ENCODE data around the gene HMGA1.
"Not testable (repeated sequence)": the region's sequence is repeated elsewhere in the genome, so short reads cannot be mapped to it uniquely, and the experiment has no call there.

Gene HMGA1

GRCh38 chr6:34243131-34243771 is 6.6 kb downstream of the HMGA1 start:
- WGBS (ENCODE audit: extremely low coverage, insufficient coverage, insufficient read length), result no CpG with 5 or more reads among the region's 5 CpGs
- Histone ChIP-seq H3K27me3 (ENCODE audit: insufficient read depth, low read length) (no peaks in the 10 kb centered on the region), H3K4me3 (ENCODE audit: low read depth, low read length) (no peak overlapping the region), H2BK120ac (ENCODE audit: insufficient read depth, low read length, poor library complexity) (no peak overlapping the region), H2AK5ac (ENCODE audit: low read length) (no peak overlapping the region), H3K4me1 (ENCODE audit: control insufficient read depth in 1 of 2, insufficient read depth in 2 of 2, low read length in 2 of 2) (peaks cover 15 to 34% of the 10 kb centered on the region in 2 experiments), H3K4me2 (ENCODE audit: low read length) (no peak overlapping the region), H3K4ac (ENCODE audit: low read depth, low read length) (no peak overlapping the region), H2BK5ac (ENCODE audit: low read depth, low read length, poor library complexity) (no peak overlapping the region), H2BK12ac (ENCODE audit: low read length) (no peak overlapping the region), H3K27ac (ENCODE audit: low read depth, low read length) (no peak overlapping the region), H3K79me1 (ENCODE audit: low read length) (peaks cover 9% of the 10 kb centered on the region), H3K9ac (ENCODE audit: low read length) (no peak overlapping the region), H3K23ac (ENCODE audit: low read length) (no peak overlapping the region), H4K12ac (ENCODE audit: low read depth, low read length) (no peak overlapping the region), H3K18ac (ENCODE audit: low read length) (no peak overlapping the region), H3K36me3 (ENCODE audit: control insufficient read depth in 1 of 2, insufficient read depth in 2 of 2, low read length in 2 of 2) (peaks cover 45 to 52% of the 10 kb centered on the region in 2 experiments), H4K91ac (ENCODE audit: low read depth, low read length) (no peak overlapping the region), H3K9me3 (ENCODE audit: insufficient read depth, low read depth, low read length) (no peaks in the 10 kb centered on the region), H4K8ac (ENCODE audit: low read depth, low read length) (no peak overlapping the region), H2AFZ (ENCODE audit: insufficient read depth, low read length, poor library complexity) (no peak overlapping the region), H3K14ac (ENCODE audit: low read length) (no peak overlapping the region), H3K79me2 (ENCODE audit: control insufficient read depth, insufficient read depth, low read length, poor library complexity) (peaks cover 6% of the 10 kb centered on the region)
- DNase-seq, result no peak

- H3K79me1 ChIP-seq (ENCODE audit: low read length), result peaks cover 8% of the 10 kb centered on the region
- H2BK120ac ChIP-seq (ENCODE audit: insufficient read depth, low read length, poor library complexity), result no peak overlapping the region
- no peak overlapping the region for H3K23ac ChIP-seq (ENCODE audit: low read length)
- no peak overlapping the region for H4K8ac ChIP-seq (ENCODE audit: low read depth, low read length)
- H3K18ac ChIP-seq (ENCODE audit: low read length), result no peak overlapping the region
- H3K27ac ChIP-seq (ENCODE audit: low read depth, low read length), result peak overlapping the region; percentile 29
- H2BK5ac ChIP-seq (ENCODE audit: low read depth, low read length, poor library complexity), result no peak overlapping the region
- no CpG with 5 or more reads among the region's 19 CpGs for WGBS (ENCODE audit: extremely low coverage, insufficient coverage, insufficient read length)
- H4K12ac ChIP-seq (ENCODE audit: low read depth, low read length), result peak overlapping the region; percentile 39
- H3K27me3 ChIP-seq (ENCODE audit: insufficient read depth, low read length), result no peaks in the 10 kb centered on the region
- H3K9me3 ChIP-seq (ENCODE audit: insufficient read depth, low read depth, low read length), result no peaks in the 10 kb centered on the region
- H3K4ac ChIP-seq (ENCODE audit: low read depth, low read length), result peak overlapping the region; percentile 21
- no peak overlapping the region for H3K4me3 ChIP-seq (ENCODE audit: low read depth, low read length)
- peak overlapping the region; percentile 47 for H4K91ac ChIP-seq (ENCODE audit: low read depth, low read length)
- no peak overlapping the region for H3K9ac ChIP-seq (ENCODE audit: low read length)
- H3K36me3 ChIP-seq (ENCODE audit: control insufficient read depth in 1 of 2, insufficient read depth in 2 of 2, low read length in 2 of 2), result peaks cover 45 to 52% of the 10 kb centered on the region in 2 experiments
- peaks cover 4% of the 10 kb centered on the region for H3K79me2 ChIP-seq (ENCODE audit: control insufficient read depth, insufficient read depth, low read length, poor library complexity)
- peak overlapping the region; percentile 37 for H2AFZ ChIP-seq (ENCODE audit: insufficient read depth, low read length, poor library complexity)
- H2BK12ac ChIP-seq (ENCODE audit: low read length), result no peak overlapping the region
- H3K14ac ChIP-seq (ENCODE audit: low read length), result peak overlapping the region; percentile 59
- peaks cover 11 to 30% of the 10 kb centered on the region in 2 experiments for H3K4me1 ChIP-seq (ENCODE audit: control insufficient read depth in 1 of 2, insufficient read depth in 2 of 2, low read length in 2 of 2)
- no peak overlapping the region for H2AK5ac ChIP-seq (ENCODE audit: low read length)
- H3K4me2 ChIP-seq (ENCODE audit: low read length), result no peak overlapping the region
- peak; percentile 59 to 72 for DNase-seq
These were observed 7.5 kb downstream of the HMGA1 start for GRCh38 chr6:34243901-34244884.

GRCh38 chr6:34245032-34245760 is 8.5 kb downstream of the HMGA1 start:
- not testable (repeated sequence) for H2BK5ac ChIP-seq (ENCODE audit: low read depth, low read length, poor library complexity); H4K8ac ChIP-seq (ENCODE audit: low read depth, low read length); H3K79me2 ChIP-seq (ENCODE audit: control insufficient read depth, insufficient read depth, low read length, poor library complexity); H3K9me3 ChIP-seq (ENCODE audit: insufficient read depth, low read depth, low read length); H3K14ac ChIP-seq (ENCODE audit: low read length); H3K4ac ChIP-seq (ENCODE audit: low read depth, low read length); H2BK120ac ChIP-seq (ENCODE audit: insufficient read depth, low read length, poor library complexity); H2AK5ac ChIP-seq (ENCODE audit: low read length); H3K4me3 ChIP-seq (ENCODE audit: low read depth, low read length); H3K23ac ChIP-seq (ENCODE audit: low read length); H4K91ac ChIP-seq (ENCODE audit: low read depth, low read length); DNase-seq; H4K12ac ChIP-seq (ENCODE audit: low read depth, low read length); H3K9ac ChIP-seq (ENCODE audit: low read length); H2AFZ ChIP-seq (ENCODE audit: insufficient read depth, low read length, poor library complexity); H2BK12ac ChIP-seq (ENCODE audit: low read length); H3K27me3 ChIP-seq (ENCODE audit: insufficient read depth, low read length); H3K18ac ChIP-seq (ENCODE audit: low read length); H3K27ac ChIP-seq (ENCODE audit: low read depth, low read length); H3K4me2 ChIP-seq (ENCODE audit: low read length)
- peaks cover 10% of the 10 kb centered on the region for H3K79me1 ChIP-seq (ENCODE audit: low read length)
- H3K4me1 ChIP-seq (ENCODE audit: control insufficient read depth in 1 of 2, insufficient read depth in 2 of 2, low read length in 2 of 2), result peaks cover 11 to 27% of the 10 kb centered on the region in 2 experiments
- peaks cover 45 to 48% of the 10 kb centered on the region in 2 experiments for H3K36me3 ChIP-seq (ENCODE audit: control insufficient read depth in 1 of 2, insufficient read depth in 2 of 2, low read length in 2 of 2)
- WGBS (ENCODE audit: extremely low coverage, insufficient coverage, insufficient read length), result no CpG with 5 or more reads among the region's 13 CpGs

GRCh38 chr6:34245761-34246140 is 9.1 kb downstream of the HMGA1 start:
- H2AK5ac ChIP-seq (ENCODE audit: low read length); H3K9me3 ChIP-seq (ENCODE audit: insufficient read depth, low read depth, low read length); H2BK5ac ChIP-seq (ENCODE audit: low read depth, low read length, poor library complexity); H3K23ac ChIP-seq (ENCODE audit: low read length); H4K91ac ChIP-seq (ENCODE audit: low read depth, low read length); H4K12ac ChIP-seq (ENCODE audit: low read depth, low read length); H3K27me3 ChIP-seq (ENCODE audit: insufficient read depth, low read length); H3K4me2 ChIP-seq (ENCODE audit: low read length); H3K4me3 ChIP-seq (ENCODE audit: low read depth, low read length); H2BK12ac ChIP-seq (ENCODE audit: low read length); H3K9ac ChIP-seq (ENCODE audit: low read length); H4K8ac ChIP-seq (ENCODE audit: low read depth, low read length); DNase-seq; H2BK120ac ChIP-seq (ENCODE audit: insufficient read depth, low read length, poor library complexity); H2AFZ ChIP-seq (ENCODE audit: insufficient read depth, low read length, poor library complexity); H3K18ac ChIP-seq (ENCODE audit: low read length); H3K79me2 ChIP-seq (ENCODE audit: control insufficient read depth, insufficient read depth, low read length, poor library complexity); H3K14ac ChIP-seq (ENCODE audit: low read length); H3K4ac ChIP-seq (ENCODE audit: low read depth, low read length); H3K27ac ChIP-seq (ENCODE audit: low read depth, low read length): not testable (repeated sequence)
- Histone ChIP-seq H3K79me1 (ENCODE audit: low read length) (peaks cover 10% of the 10 kb centered on the region), H3K36me3 (ENCODE audit: control insufficient read depth in 1 of 2, insufficient read depth in 2 of 2, low read length in 2 of 2) (peaks cover 39 to 43% of the 10 kb centered on the region in 2 experiments), H3K4me1 (ENCODE audit: control insufficient read depth in 1 of 2, insufficient read depth in 2 of 2, low read length in 2 of 2) (peaks cover 11 to 26% of the 10 kb centered on the region in 2 experiments)
- no CpG with 5 or more reads among the region's 7 CpGs for WGBS (ENCODE audit: extremely low coverage, insufficient coverage, insufficient read length)
